Hypothalamus (tissue), 51 donors: ENCODE data around the gene ACAP2.
"Not testable (repeated sequence)": the region's sequence is repeated elsewhere in the genome, so short reads cannot be mapped to it uniquely, and the experiment has no call there.

ENCODE experiments used
- DNase-seq, 51 donors: peaks; one replicate each; lab custom pipeline; 2025; lab: John Stamatoyannopoulos, UW

Gene ACAP2

GRCh38 chr3:195302431-195302830 is 140.4 kb downstream of the ACAP2 start:
- no peak for DNase-seq

GRCh38 chr3:195297446-195297845 is 145.4 kb downstream of the ACAP2 start:
- no peak for DNase-seq

- DNase-seq: no peak
Measured at GRCh38 chr3:195296662-195297061, 146.2 kb downstream of the ACAP2 start.

- DNase-seq: no peak
Measured at GRCh38 chr3:195291121-195291520, 151.7 kb downstream of the ACAP2 start.

- not testable (repeated sequence) for DNase-seq
Measured at GRCh38 chr3:195290643-195291042, 152.2 kb downstream of the ACAP2 start.

- DNase-seq: no peak
Measured at GRCh38 chr3:195286115-195286872, 156.5 kb downstream of the ACAP2 start.

GRCh38 chr3:195285372-195285771 is 157.4 kb downstream of the ACAP2 start:
- DNase-seq: no peak

GRCh38 chr3:195284842-195285241 is 158.0 kb downstream of the ACAP2 start:
- no peak for DNase-seq

- no peak for DNase-seq
Measured at GRCh38 chr3:195282961-195283360, 159.9 kb downstream of the ACAP2 start.

GRCh38 chr3:195274259-195274966 is 168.4 kb downstream of the ACAP2 start:
- no peak for DNase-seq

GRCh38 chr3:195271410-195272243 is 171.2 kb downstream of the ACAP2 start:
- peak in 50 of 51 donors; percentile 41 to 93 (median 78) for DNase-seq

- peak in 50 of 51 donors; percentile 42 to 93 (median 78) for DNase-seq
Measured at GRCh38 chr3:195270817-195271409, 171.9 kb downstream of the ACAP2 start, which contains the start of gene XXYLT1. XXYLT1 (minus strand) TSS chr3:195271159; CDS start chr3:195271058, 101 bp downstream.

- DNase-seq: peak in 9 of 51 donors; percentile 17 to 64 (median 29)
Measured at GRCh38 chr3:195270079-195270816, 172.6 kb downstream of the ACAP2 start.

GRCh38 chr3:195269375-195270078 is 173.3 kb downstream of the ACAP2 start:
- DNase-seq: no peak

- DNase-seq: no peak
Measured at GRCh38 chr3:195268576-195269309, 174.1 kb downstream of the ACAP2 start.

GRCh38 chr3:195267096-195267495 is 175.7 kb downstream of the ACAP2 start:
- DNase-seq: no peak

- DNase-seq: no peak
Measured at GRCh38 chr3:195266428-195266827, 176.4 kb downstream of the ACAP2 start.

- DNase-seq: no peak
Measured at GRCh38 chr3:195265363-195265976, 177.3 kb downstream of the ACAP2 start.
